Spinal cord (tissue), 10 donors: ENCODE data around the gene RORB. TPM values are rescaled to one million over a fixed set of nuclear protein-coding genes. Genes with fewer than 3 reads are reported as not detected.

Experiments used
- DNase-seq, 6 donors: peaks; one replicate each; pipeline versions ENCODE4 v3.0.0 to v3.0.0-alpha.2; 2013 to 2015; ENCODE audit warnings: low spot score in 6 of 6, low read depth in 4 of 6
- H3K27ac ChIP-seq: one replicate; pipeline ENCODE4 v1.5.1; 2013; ENCODE audit warnings: low read depth, low read length, control low read depth
- H3K27me3 ChIP-seq: one replicate; pipeline ENCODE4 v1.6.1; 2013; ENCODE audit warnings: low read length; ENCODE audit not compliant: control insufficient read depth, insufficient read depth
- H3K36me3 ChIP-seq: one replicate; pipeline ENCODE4 v1.6.1; 2013; ENCODE audit warnings: low read length; ENCODE audit not compliant: control insufficient read depth, insufficient read depth
- H3K4me1 ChIP-seq: one replicate; pipeline ENCODE4 v1.6.1; 2013; ENCODE audit warnings: low read length; ENCODE audit not compliant: control insufficient read depth, insufficient read depth
- H3K4me3 ChIP-seq: one replicate; pipeline ENCODE4 v1.5.1; 2013; ENCODE audit warnings: low read depth, low read length, control low read depth
- H3K9me3 ChIP-seq: one replicate; pipeline ENCODE4 v1.6.1; 2013; ENCODE audit warnings: low read length; ENCODE audit not compliant: control insufficient read depth, insufficient read depth
- WGBS: methylation state at CpG from one replicate; pipeline ENCODE4 v1.1.5; 2013; ENCODE audit warnings: missing lambda C conversion rate; ENCODE audit not compliant: insufficient coverage; 5-methylcytosine and 5-hydroxymethylcytosine counted together
- polyA plus RNA-seq, 2 donors: library from polyadenylated mRNA; unstranded; fragments of 120-200 nt; gene quantifications; one replicate each; pipeline ENCODE4 v1.2.1, GENCODE V29; 2013; ENCODE audit not compliant: insufficient read length in 2 of 2
- total RNA-seq, 2 donors: library from RNA; depleted of rRNA in 1 of 2; stranded (reverse); fragments of 120-200 nt in 1 of 2; fragments of >200 nt in 1 of 2; gene quantifications; one replicate each; pipeline versions ENCODE4 v1.2.3 to v1.2.4, GENCODE V29; 2013 to 2014
- donor health status: healthy.

RORB gene
- total and polyA plus RNA-seq, 4 donors: 4.3 to 18.9 (median 10.8) TPM

- no peak overlapping the region for H3K27ac ChIP-seq
- no peaks in the 10 kb centered on the region for H3K27me3 ChIP-seq
- no peaks in the 10 kb centered on the region for H3K36me3 ChIP-seq
- no peaks in the 10 kb centered on the region for H3K9me3 ChIP-seq
- no peak for DNase-seq
- no peak overlapping the region for H3K4me3 ChIP-seq
- no peaks in the 10 kb centered on the region for H3K4me1 ChIP-seq
Observed at GRCh38 chr9:74562611-74563010, 65.5 kb downstream of the RORB start.

- no peaks in the 10 kb centered on the region for H3K36me3 ChIP-seq
- no peaks in the 10 kb centered on the region for H3K4me1 ChIP-seq
- WGBS: no CpG with 5 or more reads among the region's 4 CpGs
- no peak overlapping the region for H3K4me3 ChIP-seq
- H3K27ac ChIP-seq: no peak overlapping the region
- no peaks in the 10 kb centered on the region for H3K27me3 ChIP-seq
- H3K9me3 ChIP-seq: no peaks in the 10 kb centered on the region
- peak in 4 of 6 donors; percentile 28 to 88 (median 60) for DNase-seq
Observed at GRCh38 chr9:74570879-74571512, 73.9 kb downstream of the RORB start.

- Histone ChIP-seq H3K9me3 (no peaks in the 10 kb centered on the region), H3K27me3 (no peaks in the 10 kb centered on the region), H3K27ac (no peak overlapping the region), H3K4me1 (no peaks in the 10 kb centered on the region), H3K36me3 (no peaks in the 10 kb centered on the region), H3K4me3 (no peak overlapping the region)
- WGBS: 36% methylated on average over 7 of the region's 8 CpGs
- peak in 1 of 6 donors; percentile 44 for DNase-seq
Observed at GRCh38 chr9:74573640-74574191, 76.6 kb downstream of the RORB start.

DNA sequence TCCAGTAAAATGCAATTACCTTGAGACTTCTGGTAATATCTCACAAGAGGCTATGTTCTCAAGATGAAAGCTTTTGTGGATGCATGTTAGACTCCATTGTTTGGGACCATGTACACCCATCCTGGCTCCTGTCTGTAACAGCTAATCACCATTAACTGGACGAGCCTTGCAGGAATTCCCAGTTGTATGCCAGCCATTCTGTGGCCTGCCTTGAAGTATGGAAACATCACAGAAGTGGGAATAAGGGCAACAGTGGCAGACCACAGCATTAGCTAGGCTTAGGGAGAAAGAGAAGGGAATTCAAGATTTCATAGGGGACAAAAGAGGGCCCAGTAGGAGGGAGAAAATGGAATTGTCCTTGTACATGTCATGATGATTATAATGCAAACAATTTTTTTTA lies 79.0 kb downstream of the RORB start:
- no peaks in the 10 kb centered on the region for H3K36me3 ChIP-seq
- no peaks in the 10 kb centered on the region for H3K27me3 ChIP-seq
- WGBS: no CpG with 5 or more reads among the region's 1 CpG
- H3K9me3 ChIP-seq: no peaks in the 10 kb centered on the region
- H3K4me3 ChIP-seq: no peak overlapping the region
- H3K4me1 ChIP-seq: no peaks in the 10 kb centered on the region
- no peak for DNase-seq
- H3K27ac ChIP-seq: no peak overlapping the region

- no peaks in the 10 kb centered on the region for H3K27me3 ChIP-seq
- no peaks in the 10 kb centered on the region for H3K9me3 ChIP-seq
- no peaks in the 10 kb centered on the region for H3K4me1 ChIP-seq
- no peak for DNase-seq
- WGBS: 100% methylated on average over 1 of the region's 1 CpG
- no peaks in the 10 kb centered on the region for H3K36me3 ChIP-seq
- H3K27ac ChIP-seq: no peak overlapping the region
- H3K4me3 ChIP-seq: no peak overlapping the region
Observed at GRCh38 chr9:74577956-74578355, 80.8 kb downstream of the RORB start.

- peaks cover 6% of the 10 kb centered on the region for H3K4me1 ChIP-seq
- no peak for DNase-seq
- no peaks in the 10 kb centered on the region for H3K27me3 ChIP-seq
- no peak overlapping the region for H3K4me3 ChIP-seq
- no peak overlapping the region for H3K27ac ChIP-seq
- no peaks in the 10 kb centered on the region for H3K9me3 ChIP-seq
- H3K36me3 ChIP-seq: no peaks in the 10 kb centered on the region
- 100% methylated on average over 1 of the region's 5 CpGs for WGBS
Observed at GRCh38 chr9:74589576-74589975, 92.4 kb downstream of the RORB start.

GRCh38 chr9:74595286-74595685 lies 98.2 kb downstream of the RORB start:
- Histone ChIP-seq H3K4me3 (no peak overlapping the region), H3K36me3 (no peaks in the 10 kb centered on the region), H3K27ac (no peak overlapping the region), H3K27me3 (no peaks in the 10 kb centered on the region), H3K9me3 (no peaks in the 10 kb centered on the region), H3K4me1 (peaks cover 6% of the 10 kb centered on the region)
- 13% methylated on average over 1 of the region's 2 CpGs for WGBS
- DNase-seq: peak in 2 of 6 donors; percentile 5 to 50

- no peak overlapping the region for H3K27ac ChIP-seq
- no peak for DNase-seq
- no peaks in the 10 kb centered on the region for H3K4me1 ChIP-seq
- H3K27me3 ChIP-seq: no peaks in the 10 kb centered on the region
- H3K4me3 ChIP-seq: no peak overlapping the region
- no peaks in the 10 kb centered on the region for H3K9me3 ChIP-seq
- no peaks in the 10 kb centered on the region for H3K36me3 ChIP-seq
- WGBS: 67% methylated on average over 1 of the region's 3 CpGs
Observed at GRCh38 chr9:74598874-74599273, 101.7 kb downstream of the RORB start.

- Histone ChIP-seq H3K27me3 (no peaks in the 10 kb centered on the region), H3K36me3 (no peaks in the 10 kb centered on the region), H3K4me3 (no peak overlapping the region), H3K4me1 (no peaks in the 10 kb centered on the region), H3K27ac (no peak overlapping the region), H3K9me3 (no peaks in the 10 kb centered on the region)
- no CpG with 5 or more reads among the region's 3 CpGs for WGBS
- peak in 1 of 6 donors; percentile 28 for DNase-seq
Observed at GRCh38 chr9:74609671-74610405, 112.7 kb downstream of the RORB start.
